Tibial nerve (tissue), 4 donors: Measurements from ENCODE around the gene PHETA2.

ENCODE experiments used
- CTCF ChIP-seq, 5 experiments: fragments of 200-600 bp in 3 of 5; fragments of 450-650 bp in 2 of 5; sonication (generic) in 3 of 5; IDR thresholded peaks; one replicate each; pipeline ENCODE4 v1.5.1; 2016 to 2019; ENCODE audit warnings: antibody characterized with exemption in 5 of 5, mild to moderate bottlenecking in 3 of 5, moderate library complexity in 2 of 5
- EP300 ChIP-seq, 2 donors: sonication (generic); formaldehyde crosslinking; IDR thresholded peaks; one replicate each; pipeline ENCODE4 v1.6.1; 2017; ENCODE audit warnings: antibody characterized with exemption in 2 of 2, mild to moderate bottlenecking in 1 of 2
- POLR2A ChIP-seq, 2 donors: fragments of 450-650 bp; IDR thresholded peaks; one replicate each; pipeline ENCODE4 v1.6.1; 2017; ENCODE audit warnings: antibody characterized with exemption in 2 of 2, mild to moderate bottlenecking in 2 of 2, moderate library complexity in 2 of 2

GRCh38 chr22:42067671-42068251 lies 6.3 kb upstream of the PHETA2 start:
- no peak for TF ChIP-seq CTCF (IDR thresholded peaks at IDR 0.05)
- TF ChIP-seq POLR2A (IDR thresholded peaks at IDR 0.05) = no peak
- TF ChIP-seq EP300 (IDR thresholded peaks at IDR 0.05) = no peak
